Sigmoid colon (tissue), 7 donors: ENCODE measurements around the gene BCAS2. TPM values are rescaled to one million over a fixed set of nuclear protein-coding genes. Genes with fewer than 3 reads are reported as not detected.

Experiments used
- DNase-seq: peaks from one replicate; pipeline ENCODE4 v3.0.0-alpha.2; 2019
- H3K27ac ChIP-seq, 4 donors: fragments of 200-600 bp; sonication (generic); one replicate each; pipeline ENCODE4 v1.5.1; 2016 to 2019; ENCODE audit warnings: mild to moderate bottlenecking in 1 of 4
- H3K27me3 ChIP-seq, 3 donors: fragments of 200-600 bp; sonication (generic); one replicate each; pipeline ENCODE4 v1.5.1; 2019; ENCODE audit warnings: mild to moderate bottlenecking in 1 of 3
- H3K36me3 ChIP-seq, 4 donors: fragments of 200-600 bp; sonication (generic); one replicate each; pipeline ENCODE4 v1.5.1; 2016 to 2019
- H3K4me1 ChIP-seq, 4 donors: fragments of 200-600 bp; sonication (generic); one replicate each; pipeline ENCODE4 v1.5.1; 2017 to 2019
- H3K4me3 ChIP-seq, 4 donors: fragments of 200-600 bp; sonication (generic); one replicate each; pipeline ENCODE4 v1.5.1; 2017 to 2019; ENCODE audit warnings: mild to moderate bottlenecking in 2 of 4, moderate library complexity in 1 of 4
- H3K9me3 ChIP-seq, 4 donors: fragments of 200-600 bp in 3 of 4; sonication (generic) in 3 of 4; one replicate each; pipeline versions ENCODE4 v1.5.1 to v1.6.1; 2013 to 2019
- EP300 ChIP-seq, 4 donors: sonication (generic); formaldehyde crosslinking; IDR thresholded peaks; one replicate each; pipeline ENCODE4 v1.6.1; 2017; ENCODE audit warnings: antibody characterized with exemption in 4 of 4
- POLR2A ChIP-seq, 2 donors: fragments of 450-650 bp; IDR thresholded peaks; one replicate each; pipeline ENCODE4 v1.6.1; 2016; ENCODE audit warnings: antibody characterized with exemption in 2 of 2, mild to moderate bottlenecking in 2 of 2, moderate library complexity in 2 of 2
- POLR2AphosphoS5 ChIP-seq, 4 donors: sonication (generic); formaldehyde crosslinking; IDR thresholded peaks; one replicate each; pipeline ENCODE4 v1.6.1; 2017; ENCODE audit warnings: antibody characterized with exemption in 4 of 4
- WGBS, 2 donors: extraction: QIAGEN DNeasy Blood & Tissue Kit; methylation state at CpG; one replicate each; pipeline ENCODE4 v1.1.7; 2013; 5-methylcytosine and 5-hydroxymethylcytosine counted together
- intact Hi-C: fragments of 100-400 bp; cut with DNase I; formaldehyde crosslinking; loops from one replicate; pipeline ENCODE4 v1.15.1; 2023
- polyA plus RNA-seq, 3 donors: library from polyadenylated mRNA; stranded (reverse); fragments of 200-250 nt; gene quantifications; one replicate each; pipeline ENCODE4 v1.2.3, GENCODE V29; 2013
- total RNA-seq, 4 donors: library from RNA; depleted of rRNA; stranded (reverse); fragments of >200 nt; gene quantifications; one replicate each; pipeline ENCODE4 v1.1.0, GENCODE V29; 2016
- TF ChIP-seq, protein P1 (sequence below), 4 experiments: fragments of 450-650 bp in 3 of 4; fragments of 200-600 bp in 1 of 4; IDR thresholded peaks; one replicate each; pipeline ENCODE4 v1.5.1; 2016 to 2019; ENCODE audit warnings: antibody characterized with exemption in 4 of 4, mild to moderate bottlenecking in 3 of 4, moderate library complexity in 2 of 4
- donor health status: healthy with polysubstance abuse.
- donor health status: Bipolar disorder and iron deficiency.
- donor health status: healthy.

Gene BCAS2
- total and polyA plus RNA-seq, 7 donors = 29.1 to 51.6 (median 40.0) TPM

DNA sequence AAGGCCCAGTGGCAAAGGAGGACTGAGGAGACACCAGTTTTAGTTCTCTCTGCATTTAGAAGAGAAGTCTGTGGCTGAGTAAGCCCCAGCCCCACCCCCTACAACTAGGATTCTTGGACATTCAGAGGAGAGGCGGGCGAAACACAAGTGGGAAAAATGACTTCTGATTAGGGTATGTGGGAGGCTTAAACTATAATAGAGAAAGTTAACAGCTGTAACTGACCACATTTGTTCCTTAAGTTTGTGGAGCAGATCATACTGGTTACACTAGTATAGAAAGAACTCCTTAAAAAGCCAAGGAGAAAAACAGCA, 59.2 kb downstream of the BCAS2 start:
- intact Hi-C loops = no loop called here
- H3K4me3 ChIP-seq = no peak overlapping the region
- no peaks in the 10 kb centered on the region for H3K36me3 ChIP-seq
- 84 to 88% methylated on average over 2 of the region's 2 CpGs for WGBS, 2 donors
- H3K9me3 ChIP-seq = no peaks in the 10 kb centered on the region
- TF ChIP-seq POLR2A (IDR thresholded peaks at IDR 0.05) = no peak
- TF ChIP-seq POLR2AphosphoS5 (IDR thresholded peaks at IDR 0.05) = no peak
- TF ChIP-seq EP300 (IDR thresholded peaks at IDR 0.05) = no peak
- TF ChIP-seq, protein P1, sequence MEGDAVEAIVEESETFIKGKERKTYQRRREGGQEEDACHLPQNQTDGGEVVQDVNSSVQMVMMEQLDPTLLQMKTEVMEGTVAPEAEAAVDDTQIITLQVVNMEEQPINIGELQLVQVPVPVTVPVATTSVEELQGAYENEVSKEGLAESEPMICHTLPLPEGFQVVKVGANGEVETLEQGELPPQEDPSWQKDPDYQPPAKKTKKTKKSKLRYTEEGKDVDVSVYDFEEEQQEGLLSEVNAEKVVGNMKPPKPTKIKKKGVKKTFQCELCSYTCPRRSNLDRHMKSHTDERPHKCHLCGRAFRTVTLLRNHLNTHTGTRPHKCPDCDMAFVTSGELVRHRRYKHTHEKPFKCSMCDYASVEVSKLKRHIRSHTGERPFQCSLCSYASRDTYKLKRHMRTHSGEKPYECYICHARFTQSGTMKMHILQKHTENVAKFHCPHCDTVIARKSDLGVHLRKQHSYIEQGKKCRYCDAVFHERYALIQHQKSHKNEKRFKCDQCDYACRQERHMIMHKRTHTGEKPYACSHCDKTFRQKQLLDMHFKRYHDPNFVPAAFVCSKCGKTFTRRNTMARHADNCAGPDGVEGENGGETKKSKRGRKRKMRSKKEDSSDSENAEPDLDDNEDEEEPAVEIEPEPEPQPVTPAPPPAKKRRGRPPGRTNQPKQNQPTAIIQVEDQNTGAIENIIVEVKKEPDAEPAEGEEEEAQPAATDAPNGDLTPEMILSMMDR (IDR thresholded peaks at IDR 0.05) = no peak
- DNase-seq = no peak
- no peaks in the 10 kb centered on the region for H3K27me3 ChIP-seq
- H3K4me1 ChIP-seq = no peaks in the 10 kb centered on the region
- H3K27ac ChIP-seq = no peak overlapping the region

DNA sequence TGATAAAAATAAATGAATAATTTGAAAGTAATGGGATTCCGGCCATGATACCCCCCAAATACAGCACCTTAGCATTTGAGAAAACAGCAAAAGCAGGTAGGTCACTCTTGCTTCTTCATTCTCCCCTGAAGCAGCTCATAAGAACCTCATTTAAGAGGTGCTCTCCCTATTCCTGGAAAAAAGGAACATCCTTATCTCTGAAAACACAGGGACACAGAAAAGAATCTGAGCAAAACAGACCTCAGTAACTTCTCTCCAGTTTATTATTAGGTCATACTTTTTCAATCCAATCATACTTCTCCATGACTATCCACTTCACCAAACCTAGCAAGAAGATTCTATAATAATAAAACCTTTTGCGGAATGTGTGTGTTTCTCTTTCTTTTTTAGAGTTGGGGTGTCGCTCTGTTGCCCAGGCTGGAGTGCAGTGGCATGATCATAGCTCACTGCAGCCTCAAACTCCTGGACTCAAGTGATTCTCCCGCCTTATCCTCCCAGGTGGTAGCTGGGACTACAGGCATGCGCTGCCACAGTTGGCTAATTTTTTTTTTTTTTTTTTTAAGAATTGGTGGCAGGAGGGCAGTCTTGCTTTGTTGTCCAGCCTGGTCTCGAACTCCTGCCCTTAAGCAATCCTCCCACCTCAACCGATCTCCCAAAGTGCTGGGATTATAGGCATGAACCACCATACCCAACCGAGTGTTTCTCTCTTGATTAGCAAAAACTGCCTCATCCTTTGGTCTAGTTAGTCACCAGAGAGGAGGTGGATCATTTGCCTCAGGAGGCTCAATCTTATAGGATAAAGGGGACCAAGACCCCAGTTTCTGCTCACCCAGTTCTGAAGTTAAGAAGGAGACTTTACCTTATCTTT, 59.8 kb downstream of the BCAS2 start:
- no peak overlapping the region for H3K4me3 ChIP-seq
- no peak for DNase-seq
- H3K27me3 ChIP-seq = no peaks in the 10 kb centered on the region
- H3K36me3 ChIP-seq = no peaks in the 10 kb centered on the region
- no peaks in the 10 kb centered on the region for H3K9me3 ChIP-seq
- H3K27ac ChIP-seq = no peak overlapping the region
- intact Hi-C loops = no loop called here
- H3K4me1 ChIP-seq = no peaks in the 10 kb centered on the region
- TF ChIP-seq EP300 (IDR thresholded peaks at IDR 0.05) = no peak
- no peak for TF ChIP-seq POLR2AphosphoS5 (IDR thresholded peaks at IDR 0.05)
- TF ChIP-seq, protein P1 (IDR thresholded peaks at IDR 0.05) = no peak
- no peak for TF ChIP-seq POLR2A (IDR thresholded peaks at IDR 0.05)
- 89 to 92% methylated on average over 8 of the region's 8 CpGs for WGBS, 2 donors

Other genes with a start within 250 kb of the BCAS2 start
- gene TRIM33, start 70.4 kb downstream of the BCAS2 start, total RNA-seq = 10 to 100 TPM; 38.7 to 42.0 (median 41.5) TPM
- gene TRIM33, start 70.4 kb downstream of the BCAS2 start, polyA plus RNA-seq = 1 to 10 TPM; 4.6 to 8.9 (median 4.8) TPM
- gene DENND2C, start 88.4 kb upstream of the BCAS2 start, total RNA-seq = 1 to 10 TPM; 1.9 to 4.7 (median 3.4) TPM
- under 1 TPM; 0.23 to 0.60 (median 0.29) TPM for gene DENND2C, start 88.4 kb upstream of the BCAS2 start, polyA plus RNA-seq
- gene AMPD1, start 113.9 kb upstream of the BCAS2 start, total RNA-seq = not detected
- gene AMPD1, start 113.9 kb upstream of the BCAS2 start, polyA plus RNA-seq = under 1 TPM in 1 of 3 donors, not detected in 2; 0.92 TPM
- 10 to 100 TPM; 13.0 to 16.1 (median 15.7) TPM for gene NRAS, start 135.2 kb upstream of the BCAS2 start, total RNA-seq
- gene NRAS, start 135.2 kb upstream of the BCAS2 start, polyA plus RNA-seq = 10 to 100 TPM; 25.5 to 55.5 (median 44.4) TPM
- 1,000 to 10,000 TPM; 1,738 to 2,762 (median 1,986) TPM for gene CSDE1, start 176.4 kb upstream of the BCAS2 start, total RNA-seq
- gene CSDE1, start 176.4 kb upstream of the BCAS2 start, polyA plus RNA-seq = 100 to 1,000 TPM; 167 to 228 (median 186) TPM
- 10 to 100 TPM; 20.0 to 36.0 (median 26.4) TPM for gene SIKE1, start 199.1 kb upstream of the BCAS2 start, total RNA-seq
- gene SIKE1, start 199.1 kb upstream of the BCAS2 start, polyA plus RNA-seq = 10 to 100 TPM; 10.2 to 22.2 (median 19.3) TPM